Spleen (tissue), 11 donors: ENCODE measurements around the gene ZKSCAN3. TPM values are rescaled to one million over a fixed set of nuclear protein-coding genes. Genes with fewer than 3 reads are reported as not detected.

Experiments
- DNase-seq: peaks from one replicate; pipeline ENCODE4 v3.0.0-alpha.2; 2020
- H3K27ac ChIP-seq, 8 donors: fragments of 200-600 bp; sonication (generic) in 7 of 8; 1 replicate in 4 of 8; 2 replicates in 4 of 8; pipeline versions ENCODE4 v1.5.0 to v1.8.0; 2016 to 2021; ENCODE audit warnings: inconsistent platforms in 4 of 8, mild to moderate bottlenecking in 4 of 8, moderate library complexity in 1 of 8
- H3K27me3 ChIP-seq, 7 donors: fragments of 200-600 bp; sonication (generic) in 6 of 7; replicated peaks in 1 of 7; 1 replicate in 4 of 7; 2 replicates in 3 of 7; pipeline versions ENCODE4 v1.5.0 to v1.8.0; 2016 to 2021; ENCODE audit warnings: inconsistent platforms in 3 of 7, mild to moderate bottlenecking in 1 of 7
- H3K36me3 ChIP-seq, 6 donors: fragments of 200-600 bp; sonication (generic) in 5 of 6; 1 replicate in 4 of 6; 2 replicates in 2 of 6; pipeline versions ENCODE4 v1.5.0 to v1.8.0; 2016 to 2021; ENCODE audit warnings: inconsistent platforms in 2 of 6
- H3K4me1 ChIP-seq, 6 donors: fragments of 200-600 bp; sonication (generic) in 5 of 6; 1 replicate in 3 of 6; 2 replicates in 3 of 6; pipeline versions ENCODE4 v1.5.0 to v1.8.0; 2016 to 2021; ENCODE audit warnings: inconsistent platforms in 3 of 6
- H3K4me3 ChIP-seq, 8 donors: fragments of 200-600 bp; sonication (generic) in 7 of 8; 1 replicate in 4 of 8; 2 replicates in 4 of 8; pipeline versions ENCODE4 v1.5.0 to v1.8.0; 2016 to 2021; ENCODE audit warnings: inconsistent platforms in 4 of 8, mild to moderate bottlenecking in 4 of 8, moderate library complexity in 2 of 8
- H3K9me3 ChIP-seq, 8 donors: fragments of 200-600 bp; sonication (generic) in 7 of 8; 1 replicate in 4 of 8; 2 replicates in 4 of 8; pipeline versions ENCODE4 v1.5.0 to v1.8.0; 2016 to 2021; ENCODE audit warnings: inconsistent platforms in 4 of 8
- CTCF ChIP-seq, 11 experiments: fragments of 200-600 bp in 7 of 11; fragments of 450-650 bp in 4 of 11; sonication (generic) in 4 of 11; IDR thresholded peaks in 8 of 11; conservative IDR thresholded peaks in 3 of 11; 1 replicate in 7 of 11; 2 replicates in 4 of 11; pipeline versions ENCODE4 v1.4.0 to v1.8.0; 2016 to 2021; ENCODE audit warnings: antibody characterized with exemption in 11 of 11, inconsistent platforms in 4 of 11, mild to moderate bottlenecking in 1 of 11
- POLR2A ChIP-seq, 3 donors: fragments of 450-650 bp; IDR thresholded peaks; one replicate each; pipeline ENCODE4 v1.5.1; 2017; ENCODE audit warnings: antibody characterized with exemption in 3 of 3, mild to moderate bottlenecking in 1 of 3
- POLR2AphosphoS5 ChIP-seq, 3 donors: sonication (generic); formaldehyde crosslinking; IDR thresholded peaks; one replicate each; pipeline ENCODE4 v1.5.1; 2017; ENCODE audit warnings: antibody characterized with exemption in 3 of 3
- WGBS, 5 donors: extraction: QIAGEN DNeasy Blood & Tissue Kit in 3 of 5; methylation state at CpG; one replicate each; pipeline versions ENCODE4 v1.1.5 to v1.1.7; 2013 to 2018; 5-methylcytosine and 5-hydroxymethylcytosine counted together
- intact Hi-C: fragments of 100-400 bp; cut with DNase I; formaldehyde crosslinking; loops from one replicate; pipeline ENCODE4 v1.15.0; 2023; ENCODE audit warnings: low total_unique reads
- polyA plus RNA-seq, 3 donors: library from polyadenylated mRNA; stranded (reverse); fragments of 200-250 nt; gene quantifications; one replicate each; pipeline ENCODE4 v1.2.1, GENCODE V29; 2013
- total RNA-seq, 7 donors: library from RNA; depleted of rRNA in 3 of 7; stranded (reverse); fragments of >200 nt in 3 of 7; fragmentation: NEBNext Ultra II Directional in 4 of 7; extraction: Animal tissue kit (Norgen Biotek cat#: 25700) in 4 of 7; gene quantifications; one replicate each; pipeline versions ENCODE4 v1.1.0 to v1.2.1, GENCODE V29; 2016 to 2021
- donor health status: healthy with polysubstance abuse.
- donor health status: DM: no; HTN: no; CAD: no; lungs with moderate emphysema.
- donor health status: DM: no; HTN: no; CAD: no.
- donor health status: Bipolar disorder and iron deficiency.
- donor health status: healthy.
- donor health status: DM: no; HTN: no; CAD: no.
- donor health status: DM: yes; HTN: yes; CAD: no.

The ZKSCAN3 gene
- total and polyA plus RNA-seq, 10 donors, result 1.0 to 8.4 (median 6.7) TPM

DNA sequence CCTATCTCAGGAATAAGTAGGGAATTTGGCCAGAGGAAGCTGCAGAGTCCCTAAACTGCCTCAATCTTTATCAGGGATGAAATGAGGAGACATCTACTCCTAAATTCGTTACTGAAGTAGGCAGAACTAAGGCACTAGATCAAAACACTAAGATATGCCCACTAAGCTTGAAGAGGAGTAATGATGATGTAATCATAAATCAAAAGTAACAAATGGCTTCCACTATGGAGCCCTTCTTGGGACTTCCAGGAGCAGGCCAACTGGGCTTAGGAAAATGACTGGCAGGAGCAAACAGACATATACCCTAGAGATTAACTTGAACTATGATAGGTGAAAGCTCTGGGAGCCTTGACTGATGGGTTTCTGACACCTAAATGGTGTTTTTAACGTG, 34.4 kb downstream of the ZKSCAN3 start:
- no peak for TF ChIP-seq POLR2A (IDR thresholded peaks at IDR 0.05)
- TF ChIP-seq POLR2AphosphoS5 (IDR thresholded peaks at IDR 0.05), result no peak
- TF ChIP-seq CTCF (IDR thresholded peaks at IDR 0.05 in 8 of 11, conservative IDR thresholded peaks at IDR 0.05 in 3 of 11), result no peak
- H3K4me1 ChIP-seq, result peaks cover 0 to 19% (median 11%) of the 10 kb centered on the region in 6 donors
- peaks cover 0 to 78% (median 33%) of the 10 kb centered on the region in 6 donors for H3K36me3 ChIP-seq
- no peaks in the 10 kb centered on the region for H3K27me3 ChIP-seq
- intact Hi-C loops, result no loop called here
- DNase-seq, result no peak
- H3K27ac ChIP-seq, result peak overlapping the region in 4 of 8 donors; percentile 76 to 85 (median 82)
- H3K9me3 ChIP-seq, result peaks cover 0 to 9% (median 3%) of the 10 kb centered on the region in 8 donors
- 72 to 90% (median 84%) methylated on average over 2 of the region's 2 CpGs for WGBS, 5 donors
- H3K4me3 ChIP-seq, result no peak overlapping the region

DNA sequence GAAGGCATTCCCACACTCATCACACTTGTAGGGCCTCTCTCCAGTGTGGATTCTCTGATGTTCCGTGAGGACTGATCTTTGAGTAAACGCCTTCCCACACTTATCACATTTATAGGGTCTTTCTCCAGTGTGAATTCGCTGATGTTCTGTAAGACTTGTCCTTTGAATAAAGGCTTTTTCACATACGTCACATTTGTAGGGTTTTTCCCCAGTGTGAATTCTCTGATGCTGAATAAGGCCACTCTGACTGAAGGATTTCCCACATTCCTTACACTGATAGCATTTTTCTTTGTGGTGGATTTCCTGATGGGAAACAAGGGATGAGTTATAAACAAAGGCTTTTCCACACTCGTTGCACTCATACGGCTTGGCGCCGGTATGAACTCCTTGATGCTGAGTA, 40.9 kb downstream of the ZKSCAN3 start:
- 93 to 96% (median 95%) methylated on average over 8 of the region's 8 CpGs for WGBS, 5 donors
- no peak overlapping the region for H3K27ac ChIP-seq
- peaks cover 5 to 99% (median 55%) of the 10 kb centered on the region in 6 donors for H3K36me3 ChIP-seq
- H3K4me3 ChIP-seq, result no peak overlapping the region
- DNase-seq, result no peak
- no peaks in the 10 kb centered on the region for H3K27me3 ChIP-seq
- intact Hi-C loops, result no loop called here
- TF ChIP-seq POLR2AphosphoS5 (IDR thresholded peaks at IDR 0.05) (no peak), CTCF (IDR thresholded peaks at IDR 0.05 in 8 of 11, conservative IDR thresholded peaks at IDR 0.05 in 3 of 11) (no peak), POLR2A (IDR thresholded peaks at IDR 0.05) (no peak)
- H3K9me3 ChIP-seq, result no peaks in the 10 kb centered on the region
- H3K4me1 ChIP-seq, result peaks cover 0 to 22% (median 10%) of the 10 kb centered on the region in 6 donors

GRCh38 chr6:28393912-28394662, 44.3 kb downstream of the ZKSCAN3 start:
- Histone ChIP-seq H3K4me1 (peaks cover 13 to 55% (median 41%) of the 10 kb centered on the region in 6 donors), H3K36me3 (peaks cover 5 to 91% (median 50%) of the 10 kb centered on the region in 6 donors), H3K9me3 (no peaks in the 10 kb centered on the region), H3K27me3 (no peaks in the 10 kb centered on the region), H3K4me3 (no peak overlapping the region), H3K27ac (no peak overlapping the region)
- no peak for DNase-seq
- intact Hi-C loops, result no loop called here
- 72 to 95% (median 93%) methylated on average over 5 of the region's 5 CpGs for WGBS, 5 donors
- TF ChIP-seq CTCF (IDR thresholded peaks at IDR 0.05 in 8 of 11, conservative IDR thresholded peaks at IDR 0.05 in 3 of 11), result no peak
- TF ChIP-seq POLR2AphosphoS5 (IDR thresholded peaks at IDR 0.05), result no peak
- no peak for TF ChIP-seq POLR2A (IDR thresholded peaks at IDR 0.05)

- peaks cover 13 to 58% (median 44%) of the 10 kb centered on the region in 6 donors for H3K4me1 ChIP-seq
- no peaks in the 10 kb centered on the region for H3K27me3 ChIP-seq
- H3K4me3 ChIP-seq, result no peak overlapping the region
- peaks cover 5 to 72% (median 32%) of the 10 kb centered on the region in 6 donors for H3K36me3 ChIP-seq
- H3K27ac ChIP-seq, result no peak overlapping the region
- intact Hi-C loops, result no loop called here
- TF ChIP-seq POLR2AphosphoS5 (IDR thresholded peaks at IDR 0.05) (no peak), CTCF (IDR thresholded peaks at IDR 0.05 in 8 of 11, conservative IDR thresholded peaks at IDR 0.05 in 3 of 11) (no peak), POLR2A (IDR thresholded peaks at IDR 0.05) (no peak)
- 89 to 99% (median 96%) methylated on average over 4 of the region's 4 CpGs for WGBS, 5 donors
- DNase-seq, result no peak
- no peaks in the 10 kb centered on the region for H3K9me3 ChIP-seq
Observed at GRCh38 chr6:28395918-28396317, 46.2 kb downstream of the ZKSCAN3 start.
